HepG2 (cell line): ENCODE data around the gene MPV17L2. TPM values are rescaled to one million over a fixed set of nuclear protein-coding genes. Genes with fewer than 3 reads are reported as not detected.

Experiments used
- AKAP8 ChIP-seq: sonication (generic); formaldehyde crosslinking; IDR thresholded peaks from 2 replicates; pipeline ENCODE4 v1.5.1; 2020; ENCODE audit warnings: mild to moderate bottlenecking, missing genetic modification reagents
- GMEB1 ChIP-seq: sonication (generic); formaldehyde crosslinking; IDR thresholded peaks from 2 replicates; pipeline ENCODE4 v1.5.1; 2020; ENCODE audit warnings: missing genetic modification reagents, mild to moderate bottlenecking, borderline replicate concordance
- KAT8 ChIP-seq: IDR thresholded peaks from 2 replicates; pipeline ENCODE4 v1.6.1; 2016; ENCODE audit warnings: missing genetic modification reagents, missing compliant biosample characterization
- MXD4 ChIP-seq: IDR thresholded peaks from 2 replicates; pipeline ENCODE4 v1.6.1; 2016; ENCODE audit warnings: mild to moderate bottlenecking, missing biosample characterization, missing genetic modification reagents
- PHF8 ChIP-seq: sonication (generic); formaldehyde crosslinking; IDR thresholded peaks from 2 replicates; pipeline ENCODE4 v1.5.0; 2020; ENCODE audit warnings: missing genetic modification reagents
- RFX1 ChIP-seq: fragments of 450-650 bp; IDR thresholded peaks from 2 replicates; pipeline ENCODE4 v1.6.1; 2017
- SATB2 ChIP-seq: sonication (generic); formaldehyde crosslinking; IDR thresholded peaks from 2 replicates; pipeline ENCODE4 v1.5.0; 2020; ENCODE audit warnings: missing genetic modification reagents
- SIN3A ChIP-seq: IDR thresholded peaks from 2 replicates; pipeline ENCODE4 v1.6.1; 2011; ENCODE audit warnings: low read depth, mild to moderate bottlenecking, control low read depth, low read length, borderline replicate concordance
- SMAD9 ChIP-seq: sonication (generic); formaldehyde crosslinking; IDR thresholded peaks from 2 replicates; pipeline ENCODE4 v1.5.1; 2020; ENCODE audit warnings: mild to moderate bottlenecking, missing genetic modification reagents
- SNAI1 ChIP-seq: sonication (generic); formaldehyde crosslinking; IDR thresholded peaks from 2 replicates; pipeline ENCODE4 v1.5.0; 2020; ENCODE audit warnings: mild to moderate bottlenecking, missing genetic modification reagents, borderline replicate concordance
- SNAPC4 ChIP-seq: sonication (generic); formaldehyde crosslinking; IDR thresholded peaks from 2 replicates; pipeline ENCODE4 v1.4.0; 2020; ENCODE audit warnings: mild to moderate bottlenecking, missing genetic modification reagents
- THAP7 ChIP-seq: sonication (generic); formaldehyde crosslinking; IDR thresholded peaks from 2 replicates; pipeline ENCODE4 v1.8.1; 2023; ENCODE audit warnings: mild to moderate bottlenecking, missing genetic modification reagents
- ZBTB25 ChIP-seq: IDR thresholded peaks from 2 replicates; pipeline ENCODE4 v1.6.1; 2018; ENCODE audit warnings: missing genetic modification reagents
- ZFP37 ChIP-seq: sonication (generic); formaldehyde crosslinking; IDR thresholded peaks from 2 replicates; pipeline ENCODE4 v1.4.0; 2020; ENCODE audit warnings: missing genetic modification reagents, borderline replicate concordance
- ZNF430 ChIP-seq: sonication (generic); formaldehyde crosslinking; IDR thresholded peaks from 2 replicates; pipeline ENCODE4 v1.9.0; 2021; ENCODE audit warnings: mild to moderate bottlenecking, missing genetic modification reagents
- ZNF782 ChIP-seq: sonication (generic); formaldehyde crosslinking; IDR thresholded peaks from 2 replicates; pipeline ENCODE4 v1.4.0; 2020; ENCODE audit warnings: missing genetic modification reagents, mild to moderate bottlenecking, borderline replicate concordance
- polyA plus RNA-seq, 8 experiments: library from polyadenylated mRNA; depleted of rRNA in 3 of 8; stranded (reverse) in 7 of 8; unstranded in 1 of 8; fragments of >200 nt; fragmentation: Illumina TruSeq in 4 of 8; extraction: Trizol in 4 of 8; gene quantifications; 2 replicates each; pipeline versions ENCODE4 v1.2.1 to v1.2.3, GENCODE V29; 2011 to 2016; ENCODE audit warnings: low read depth in 4 of 8, missing spikeins in 1 of 8, mixed read lengths in 1 of 8; ENCODE audit not compliant: insufficient read depth in 1 of 8
- total RNA-seq, 5 experiments: library from RNA; depleted of rRNA; stranded (reverse); fragments of >200 nt; fragmentation: Illumina TruSeq; extraction: Trizol; gene quantifications; 2 replicates each; pipeline ENCODE4 v1.2.3, GENCODE V29; 2016; ENCODE audit warnings: low read depth in 1 of 5
- TF ChIP-seq, protein P1 (sequence below): sonication (generic); formaldehyde crosslinking; IDR thresholded peaks from 2 replicates; pipeline ENCODE4 v1.4.0; 2020; ENCODE audit warnings: missing genetic modification reagents
- TF ChIP-seq, protein P2 (sequence below): sonication (generic); formaldehyde crosslinking; conservative IDR thresholded peaks from 2 replicates; pipeline ENCODE4 v1.5.0; 2020; ENCODE audit warnings: missing genetic modification reagents

The MPV17L2 gene
- total and polyA plus RNA-seq, 2 of the 13 experiments (the other 11 are each of a cell fraction or from before 2014, with no cell fraction given): 13.6 to 16.7 TPM

GRCh38 chr19:18203863-18204393, 10.9 kb downstream of the MPV17L2 start, which contains the start of gene RAB3A (continued):
- TF ChIP-seq SNAPC4 (CRISPR knock-in tag) (peak; percentile 95), ZNF782 (CRISPR knock-in tag) (no peak), ZFP37 (CRISPR knock-in tag) (no peak), AKAP8 (CRISPR knock-in tag) (no peak), THAP7 (no peak), KAT8 (no peak), GMEB1 (CRISPR knock-in tag) (peak; percentile 60; the same call in 1 of the 2 replicates), MXD4 (CRISPR knock-in tag) (peak; percentile 52; the same call in 1 of the 2 replicates), RFX1 (no peak), SIN3A (no peak), SNAI1 (CRISPR knock-in tag) (0 out of 2 replicates have a peak, but pooled peaks have one; percentile 64), SATB2 (no peak), SMAD9 (CRISPR knock-in tag) (no peak), PHF8 (peak; percentile 61), ZNF430 (CRISPR knock-in tag) (no peak), ZBTB25 (no peak)
- TF ChIP-seq, protein P1, sequence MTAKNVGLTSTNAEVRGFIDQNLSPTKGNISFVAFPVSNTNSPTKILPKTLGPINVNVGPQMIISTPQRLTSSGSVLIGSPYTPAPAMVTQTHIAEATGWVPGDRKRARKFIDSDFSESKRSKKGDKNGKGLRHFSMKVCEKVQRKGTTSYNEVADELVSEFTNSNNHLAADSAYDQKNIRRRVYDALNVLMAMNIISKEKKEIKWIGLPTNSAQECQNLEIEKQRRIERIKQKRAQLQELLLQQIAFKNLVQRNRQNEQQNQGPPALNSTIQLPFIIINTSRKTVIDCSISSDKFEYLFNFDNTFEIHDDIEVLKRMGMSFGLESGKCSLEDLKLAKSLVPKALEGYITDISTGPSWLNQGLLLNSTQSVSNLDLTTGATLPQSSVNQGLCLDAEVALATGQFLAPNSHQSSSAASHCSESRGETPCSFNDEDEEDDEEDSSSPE (CRISPR knock-in tag): peak; percentile 31; the same call in 1 of the 2 replicates
- TF ChIP-seq, protein P2, sequence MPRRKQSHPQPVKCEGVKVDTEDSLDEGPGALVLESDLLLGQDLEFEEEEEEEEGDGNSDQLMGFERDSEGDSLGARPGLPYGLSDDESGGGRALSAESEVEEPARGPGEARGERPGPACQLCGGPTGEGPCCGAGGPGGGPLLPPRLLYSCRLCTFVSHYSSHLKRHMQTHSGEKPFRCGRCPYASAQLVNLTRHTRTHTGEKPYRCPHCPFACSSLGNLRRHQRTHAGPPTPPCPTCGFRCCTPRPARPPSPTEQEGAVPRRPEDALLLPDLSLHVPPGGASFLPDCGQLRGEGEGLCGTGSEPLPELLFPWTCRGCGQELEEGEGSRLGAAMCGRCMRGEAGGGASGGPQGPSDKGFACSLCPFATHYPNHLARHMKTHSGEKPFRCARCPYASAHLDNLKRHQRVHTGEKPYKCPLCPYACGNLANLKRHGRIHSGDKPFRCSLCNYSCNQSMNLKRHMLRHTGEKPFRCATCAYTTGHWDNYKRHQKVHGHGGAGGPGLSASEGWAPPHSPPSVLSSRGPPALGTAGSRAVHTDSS (CRISPR knock-in tag): no peak
